Caco-2 (cell line): Measurements from ENCODE around the gene PEX13. TPM values are rescaled to one million over a fixed set of nuclear protein-coding genes. Genes with fewer than 3 reads are reported as not detected.

ENCODE experiments used
- BruUV-seq: library from RNA; stranded (reverse); fragments of 400-500 nt; replicated peaks from 2 replicates; lab custom pipeline; 2021; lab: Mats Ljungman, UMichigan
- CTCF ChIA-PET: fragments of 300-600 bp; sonication (Branson Sonifier 250); formaldehyde crosslinking; loops from one replicate; lab custom pipeline; 2022; ENCODE audit warnings: antibody characterized with exemption; lab: Charles Lee
- POLR2A ChIA-PET: fragments of 300-600 bp; sonication (Branson Sonifier 250); formaldehyde crosslinking; loops from one replicate; lab custom pipeline; 2022; ENCODE audit warnings: antibody characterized with exemption; lab: Charles Lee
- DNase-seq, 2 experiments: peaks; one replicate each; pipeline versions ENCODE4 v3.0.0 to v3.0.0-alpha.2; 2020 to 2022
- H3K27me3 ChIP-seq: replicated peaks from 2 replicates; pipeline ENCODE4 v1.6.0; 2011; ENCODE audit warnings: low read length; ENCODE audit not compliant: control insufficient read depth, insufficient read depth
- H3K36me3 ChIP-seq: 2 replicates; pipeline ENCODE4 v1.5.1; 2011; ENCODE audit warnings: low read length; ENCODE audit not compliant: control insufficient read depth, insufficient read depth
- H3K4me1 ChIP-seq: fragments of 250-450 bp; sonication (Bioruptor Pico); 2 replicates; pipeline ENCODE4 v1.5.1; 2020; ENCODE audit warnings: mild to moderate bottlenecking
- H3K4me3 ChIP-seq: 2 replicates; pipeline ENCODE4 v1.5.1; 2011; ENCODE audit warnings: low read depth, mild to moderate bottlenecking, control low read depth, low read length
- H3K9me3 ChIP-seq: fragments of 250-450 bp; sonication (Bioruptor Pico); 2 replicates; pipeline ENCODE4 v1.5.1; 2020; ENCODE audit warnings: mild to moderate bottlenecking, moderate library complexity
- H3K27ac Mint-ChIP-seq: one replicate; pipeline ENCODE4 v1.8.0; 2022; ENCODE audit warnings: mixed read lengths; ENCODE audit not compliant: unreplicated experiment
- H3K27me3 Mint-ChIP-seq: one replicate; pipeline ENCODE4 v1.8.0; 2022; ENCODE audit warnings: mixed read lengths; ENCODE audit not compliant: insufficient read depth, unreplicated experiment
- H3K36me3 Mint-ChIP-seq: one replicate; pipeline ENCODE4 v1.8.0; 2022; ENCODE audit warnings: mild to moderate bottlenecking, mixed read lengths; ENCODE audit not compliant: insufficient read depth, unreplicated experiment
- H3K4me1 Mint-ChIP-seq: one replicate; pipeline ENCODE4 v1.8.0; 2022; ENCODE audit warnings: low read depth, mixed read lengths; ENCODE audit not compliant: unreplicated experiment
- H3K4me3 Mint-ChIP-seq: one replicate; pipeline ENCODE4 v1.8.0; 2022; ENCODE audit warnings: mild to moderate bottlenecking, moderate library complexity, mixed read lengths; ENCODE audit not compliant: unreplicated experiment
- H3K9me3 Mint-ChIP-seq: one replicate; pipeline ENCODE4 v1.8.0; 2022; ENCODE audit warnings: mixed read lengths; ENCODE audit not compliant: unreplicated experiment
- intact Hi-C: fragments of 100-400 bp; cut with micrococcal nuclease; formaldehyde crosslinking; loops from one replicate; pipeline ENCODE4 v1.10.0; 2022; ENCODE audit not compliant: unreplicated experiment
- total RNA-seq: library from RNA; stranded (reverse); gene quantifications from 2 replicates; pipeline ENCODE4 v1.2.3, GENCODE V29; 2022
- TF ChIP-seq, protein P1 (sequence below), 2 experiments: fragments of 200-600 bp in 1 of 2; IDR thresholded peaks; 1 replicate in 1 of 2; 2 replicates in 1 of 2; pipeline versions ENCODE4 v1.5.1 to v1.8.0; 2011 to 2022; ENCODE audit warnings: antibody characterized with exemption in 1 of 2, control low read depth in 1 of 2, inconsistent platforms in 1 of 2, low read depth in 1 of 2, low read length in 1 of 2, mild to moderate bottlenecking in 1 of 2, moderate library complexity in 1 of 2; ENCODE audit not compliant: insufficient read depth in 1 of 2, severe bottlenecking in 1 of 2, unreplicated experiment in 1 of 2

PEX13 gene
- total RNA-seq, 1 experiment from 2014 or later = 37.4 TPM

DNA sequence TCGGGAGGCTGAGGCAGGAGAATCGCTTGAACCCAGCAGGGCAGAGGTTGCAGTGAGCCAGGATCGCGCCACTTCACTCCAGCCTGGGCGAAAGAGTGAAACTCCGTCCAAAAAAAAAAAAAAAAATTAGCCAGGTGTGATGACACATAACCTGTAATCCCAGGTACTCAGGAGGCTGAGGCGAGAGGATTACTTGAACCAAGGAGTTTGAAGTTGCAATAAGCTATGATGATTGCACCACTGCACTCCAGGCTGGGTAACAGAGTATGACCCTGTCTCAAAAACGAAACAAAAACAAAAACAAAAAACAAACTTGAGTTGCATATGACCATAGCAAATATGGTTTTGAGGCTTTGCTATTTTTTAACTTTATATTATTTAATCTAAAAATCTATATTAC lies 74.0 kb downstream of the PEX13 start:
- H3K9me3 ChIP-seq = no peaks in the 10 kb centered on the region
- CTCF ChIA-PET = no interaction called here
- H3K27ac Mint-ChIP-seq = no peak overlapping the region
- no peak for DNase-seq
- POLR2A ChIA-PET = no interaction called here
- peaks cover 11% of the 10 kb centered on the region for H3K36me3 Mint-ChIP-seq
- H3K4me3 Mint-ChIP-seq = no peak overlapping the region
- H3K4me3 ChIP-seq = no peak overlapping the region
- TF ChIP-seq, protein P1, sequence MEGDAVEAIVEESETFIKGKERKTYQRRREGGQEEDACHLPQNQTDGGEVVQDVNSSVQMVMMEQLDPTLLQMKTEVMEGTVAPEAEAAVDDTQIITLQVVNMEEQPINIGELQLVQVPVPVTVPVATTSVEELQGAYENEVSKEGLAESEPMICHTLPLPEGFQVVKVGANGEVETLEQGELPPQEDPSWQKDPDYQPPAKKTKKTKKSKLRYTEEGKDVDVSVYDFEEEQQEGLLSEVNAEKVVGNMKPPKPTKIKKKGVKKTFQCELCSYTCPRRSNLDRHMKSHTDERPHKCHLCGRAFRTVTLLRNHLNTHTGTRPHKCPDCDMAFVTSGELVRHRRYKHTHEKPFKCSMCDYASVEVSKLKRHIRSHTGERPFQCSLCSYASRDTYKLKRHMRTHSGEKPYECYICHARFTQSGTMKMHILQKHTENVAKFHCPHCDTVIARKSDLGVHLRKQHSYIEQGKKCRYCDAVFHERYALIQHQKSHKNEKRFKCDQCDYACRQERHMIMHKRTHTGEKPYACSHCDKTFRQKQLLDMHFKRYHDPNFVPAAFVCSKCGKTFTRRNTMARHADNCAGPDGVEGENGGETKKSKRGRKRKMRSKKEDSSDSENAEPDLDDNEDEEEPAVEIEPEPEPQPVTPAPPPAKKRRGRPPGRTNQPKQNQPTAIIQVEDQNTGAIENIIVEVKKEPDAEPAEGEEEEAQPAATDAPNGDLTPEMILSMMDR (IDR thresholded peaks at IDR 0.05; ENCODE audit: insufficient read depth in 1 of 2, low read depth in 1 of 2, low read length in 1 of 2, severe bottlenecking in 1 of 2, unreplicated experiment in 1 of 2) = no peak
- H3K9me3 Mint-ChIP-seq = no peaks in the 10 kb centered on the region
- intact Hi-C loops = no loop called here
- H3K27me3 ChIP-seq = no peaks in the 10 kb centered on the region
- no peaks in the 10 kb centered on the region for H3K36me3 ChIP-seq
- no peaks in the 10 kb centered on the region for H3K27me3 Mint-ChIP-seq
- H3K4me1 Mint-ChIP-seq = peaks cover 6% of the 10 kb centered on the region
- no peaks in the 10 kb centered on the region; the same call in 1 of the 2 replicates for H3K4me1 ChIP-seq
- BruUV-seq = no TSS peak

DNA sequence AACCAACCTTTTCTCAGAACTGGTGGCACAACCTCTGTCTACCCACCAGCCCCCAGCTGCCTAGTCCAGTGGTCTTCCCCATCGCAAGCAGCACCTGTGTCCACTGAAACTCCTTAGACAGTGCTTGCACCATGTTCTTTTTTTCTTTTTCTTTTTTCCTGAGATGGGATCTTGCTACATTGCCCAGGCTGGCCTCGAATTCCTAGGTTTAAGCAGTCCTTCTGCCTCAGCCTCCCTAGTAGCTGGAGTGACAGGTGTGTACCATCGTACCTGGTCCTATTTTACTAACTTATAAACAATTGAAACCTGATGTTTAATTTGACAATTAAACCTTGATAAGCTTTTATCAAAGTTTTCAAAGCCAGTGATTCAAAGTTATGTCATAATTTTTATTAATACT lies 78.9 kb downstream of the PEX13 start:
- no peaks in the 10 kb centered on the region for H3K36me3 Mint-ChIP-seq
- POLR2A ChIA-PET = no interaction called here
- TF ChIP-seq, protein P1 (IDR thresholded peaks at IDR 0.05; ENCODE audit: insufficient read depth in 1 of 2, low read depth in 1 of 2, low read length in 1 of 2, severe bottlenecking in 1 of 2, unreplicated experiment in 1 of 2) = no peak
- H3K4me1 Mint-ChIP-seq = no peaks in the 10 kb centered on the region
- Histone ChIP-seq H3K9me3 (no peaks in the 10 kb centered on the region), H3K36me3 (no peaks in the 10 kb centered on the region), H3K4me1 (no peaks in the 10 kb centered on the region), H3K27me3 (no peaks in the 10 kb centered on the region), H3K4me3 (no peak overlapping the region)
- DNase-seq = no peak
- H3K27me3 Mint-ChIP-seq = no peaks in the 10 kb centered on the region
- H3K9me3 Mint-ChIP-seq = no peaks in the 10 kb centered on the region
- intact Hi-C loops = no loop called here
- H3K4me3 Mint-ChIP-seq = no peak overlapping the region
- no peak overlapping the region for H3K27ac Mint-ChIP-seq
- BruUV-seq = no TSS peak
- CTCF ChIA-PET = interaction anchor here (0.6 kb wide), 1 partner anchor 70 kb away, joined by 4 read pairs; no protein-coding TSS in a partner anchor

- CTCF ChIA-PET = no interaction called here
- no TSS peak for BruUV-seq
- H3K9me3 Mint-ChIP-seq = no peaks in the 10 kb centered on the region
- Histone ChIP-seq H3K4me3 (no peak overlapping the region), H3K27me3 (no peaks in the 10 kb centered on the region), H3K9me3 (no peaks in the 10 kb centered on the region), H3K36me3 (no peaks in the 10 kb centered on the region), H3K4me1 (no peaks in the 10 kb centered on the region)
- no peaks in the 10 kb centered on the region for H3K36me3 Mint-ChIP-seq
- no peaks in the 10 kb centered on the region for H3K27me3 Mint-ChIP-seq
- no peaks in the 10 kb centered on the region for H3K4me1 Mint-ChIP-seq
- intact Hi-C loops = no loop called here
- no peak overlapping the region for H3K4me3 Mint-ChIP-seq
- POLR2A ChIA-PET = interaction anchor here (0.6 kb wide), 1 partner anchor 36 kb away, joined by 10 read pairs; no protein-coding TSS in a partner anchor
- no peak overlapping the region for H3K27ac Mint-ChIP-seq
- DNase-seq = no peak
- TF ChIP-seq, protein P1 (IDR thresholded peaks at IDR 0.05; ENCODE audit: insufficient read depth in 1 of 2, low read depth in 1 of 2, low read length in 1 of 2, severe bottlenecking in 1 of 2, unreplicated experiment in 1 of 2) = no peak
These were observed 83.3 kb downstream of the PEX13 start for GRCh38 chr2:61100801-61101200.

Other genes with a start within 250 kb of the PEX13 start
- gene REL, start 136.1 kb upstream of the PEX13 start, total RNA-seq = 11.8 and 12.2 TPM in 2 replicates
- gene PUS10, start 535 bp downstream of the PEX13 start, total RNA-seq = 10.0 and 12.1 TPM in 2 replicates
- 13.3 and 14.3 TPM in 2 replicates for gene SANBR, start 48.2 kb downstream of the PEX13 start, total RNA-seq
- gene C2orf74, start 144.5 kb downstream of the PEX13 start, total RNA-seq = not detected in 2 replicates